Kasumi-1 (cell line): ENCODE data around the gene RIMS3.

Experiments used
- DNase-seq, 2 experiments: peaks; one replicate each; lab custom pipeline; 2025; lab: John Stamatoyannopoulos, UW

The RIMS3 gene

DNA sequence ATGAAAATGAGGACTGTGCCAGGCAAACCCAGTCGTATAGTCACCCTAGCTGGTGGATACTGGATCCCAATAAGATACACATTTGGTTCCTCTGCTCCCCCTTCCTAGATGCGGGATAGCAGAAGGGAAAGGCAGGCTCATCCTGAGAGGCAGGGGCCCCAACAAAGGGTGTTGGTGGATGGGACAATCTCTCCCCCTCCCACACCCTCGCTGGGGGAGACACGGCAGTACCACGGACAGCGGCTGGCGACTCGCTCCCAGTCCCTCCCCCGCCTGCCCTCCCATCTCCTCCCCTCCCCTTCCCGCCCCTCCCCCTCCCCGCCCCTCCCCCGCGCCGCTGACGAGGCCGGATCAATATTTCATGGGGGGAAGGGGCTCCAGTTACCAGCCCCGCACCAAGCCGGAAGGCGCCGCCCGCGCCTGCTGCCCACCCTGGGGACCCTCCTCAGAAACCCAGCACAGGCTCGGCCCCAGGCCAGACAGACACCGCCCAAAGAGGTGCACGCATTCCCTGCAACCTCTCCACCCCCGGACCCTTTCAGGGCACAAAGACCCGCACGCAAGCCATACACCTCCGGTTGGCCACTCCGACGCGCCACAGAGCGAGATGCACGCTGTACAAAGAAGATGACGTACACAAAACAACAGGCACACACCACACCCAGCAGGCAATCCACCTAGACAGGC lies 11.5 kb downstream of the RIMS3 start:
- no peak for DNase-seq

DNA sequence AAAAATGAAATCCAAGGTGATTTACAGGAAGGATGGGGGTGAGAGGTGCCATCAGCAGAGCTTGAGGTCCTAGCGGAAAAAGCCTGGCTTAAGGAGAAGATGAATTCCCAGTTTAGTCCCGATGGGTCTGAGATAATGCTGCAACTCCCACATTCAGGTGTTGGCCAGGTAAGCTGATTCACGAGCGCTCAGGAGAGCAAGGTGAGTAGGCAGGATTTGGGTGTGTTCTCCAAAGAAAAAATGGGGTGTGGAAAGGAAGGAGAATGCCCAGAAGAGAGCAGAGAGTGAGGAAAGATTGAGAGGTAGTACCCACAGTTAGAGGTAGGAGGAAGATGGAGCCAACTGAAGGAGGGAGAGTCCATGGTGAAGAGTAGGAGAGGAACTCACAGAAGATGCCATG lies 12.5 kb downstream of the RIMS3 start:
- DNase-seq = no peak

DNA sequence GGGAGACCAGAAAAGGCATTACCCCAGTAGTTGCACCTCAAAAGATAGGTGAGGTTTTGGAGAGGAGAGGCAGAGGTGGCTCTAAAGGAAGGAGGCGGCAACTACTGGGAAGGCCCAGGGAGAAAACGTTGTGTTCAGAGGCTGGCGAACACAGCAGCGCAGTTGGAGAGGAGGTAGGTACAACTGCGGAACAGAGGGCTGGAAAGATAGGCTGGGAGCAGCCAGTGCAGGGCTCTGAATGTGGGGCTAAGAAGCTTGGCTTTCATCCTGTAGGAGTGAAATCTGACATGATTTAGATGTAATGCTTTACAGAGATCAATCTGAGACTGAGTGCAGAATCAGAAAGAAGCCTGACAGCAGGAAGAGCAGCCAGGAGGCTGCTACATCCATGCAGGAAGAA lies 13.0 kb downstream of the RIMS3 start:
- no peak for DNase-seq

DNA sequence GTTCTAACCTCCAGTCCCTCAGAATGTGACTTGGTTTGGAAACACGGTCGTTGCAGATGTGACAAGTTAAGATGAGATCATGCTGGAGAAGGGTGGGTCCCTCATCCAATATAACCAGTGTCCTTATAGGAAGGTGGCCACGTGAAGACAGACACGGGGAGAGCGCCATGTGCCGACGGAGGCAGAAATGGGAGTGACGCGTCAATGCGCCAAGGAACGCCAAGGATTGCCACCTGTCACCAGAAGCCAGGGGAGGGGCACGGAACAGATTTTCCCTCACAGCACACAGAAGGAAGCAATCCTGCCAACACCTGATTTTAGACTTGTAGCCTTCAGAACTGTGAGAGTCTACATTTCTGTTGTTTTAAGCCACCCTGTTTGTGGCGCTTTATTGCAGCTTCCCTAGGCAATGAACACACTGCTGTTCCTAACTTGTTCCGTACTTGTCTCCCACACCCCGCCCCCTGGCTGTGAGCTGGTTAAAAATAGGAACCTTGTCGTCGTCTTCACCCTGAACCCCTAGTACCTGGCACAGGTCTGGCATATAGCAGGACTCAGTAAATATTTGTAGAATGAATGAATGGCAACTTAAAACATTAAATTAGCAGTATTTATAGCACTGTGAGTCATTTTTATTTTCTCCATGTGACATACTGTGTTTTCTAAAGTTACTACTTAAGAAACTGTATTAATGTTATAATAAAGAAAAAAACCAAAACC lies 14.2 kb downstream of the RIMS3 start:
- DNase-seq = peak in 1 of 2 experiments; percentile 12

DNA sequence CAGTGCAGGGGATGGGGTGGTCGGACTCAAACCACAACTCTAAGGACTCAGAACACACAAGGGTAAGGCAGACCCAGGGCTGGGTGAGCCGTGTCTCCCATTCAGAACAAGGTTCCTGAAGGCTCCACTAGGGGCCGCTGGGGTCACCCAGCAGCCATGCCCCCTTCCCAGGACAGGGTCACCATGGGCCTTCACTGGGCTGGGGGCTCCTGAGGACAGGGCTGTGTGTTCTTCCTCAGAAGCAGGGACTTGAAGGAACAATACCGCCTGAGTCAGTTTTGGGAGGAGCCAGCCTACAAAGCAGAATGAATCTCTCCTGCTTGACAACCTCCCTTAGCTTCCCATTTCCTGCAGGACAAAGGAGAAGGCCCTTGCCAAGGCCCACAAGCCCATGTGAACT lies 15.4 kb downstream of the RIMS3 start:
- DNase-seq = no peak

DNA sequence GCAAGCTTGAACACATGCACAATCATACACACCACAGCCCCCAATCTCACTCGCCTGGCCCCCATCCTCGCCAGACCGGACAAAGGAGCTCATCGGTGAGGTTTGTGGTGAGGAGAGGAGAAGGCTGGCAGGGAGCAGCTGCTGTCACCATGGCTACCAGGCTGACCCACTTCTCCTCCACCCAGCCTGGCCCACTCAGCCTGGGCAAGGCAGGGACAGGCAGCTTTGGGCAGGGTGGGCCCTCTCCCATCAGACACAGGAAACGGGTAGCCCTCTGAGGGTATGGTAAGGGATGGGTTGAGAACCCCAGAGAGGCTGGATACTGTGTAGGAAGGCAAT lies 15.9 kb downstream of the RIMS3 start:
- DNase-seq = no peak

DNA sequence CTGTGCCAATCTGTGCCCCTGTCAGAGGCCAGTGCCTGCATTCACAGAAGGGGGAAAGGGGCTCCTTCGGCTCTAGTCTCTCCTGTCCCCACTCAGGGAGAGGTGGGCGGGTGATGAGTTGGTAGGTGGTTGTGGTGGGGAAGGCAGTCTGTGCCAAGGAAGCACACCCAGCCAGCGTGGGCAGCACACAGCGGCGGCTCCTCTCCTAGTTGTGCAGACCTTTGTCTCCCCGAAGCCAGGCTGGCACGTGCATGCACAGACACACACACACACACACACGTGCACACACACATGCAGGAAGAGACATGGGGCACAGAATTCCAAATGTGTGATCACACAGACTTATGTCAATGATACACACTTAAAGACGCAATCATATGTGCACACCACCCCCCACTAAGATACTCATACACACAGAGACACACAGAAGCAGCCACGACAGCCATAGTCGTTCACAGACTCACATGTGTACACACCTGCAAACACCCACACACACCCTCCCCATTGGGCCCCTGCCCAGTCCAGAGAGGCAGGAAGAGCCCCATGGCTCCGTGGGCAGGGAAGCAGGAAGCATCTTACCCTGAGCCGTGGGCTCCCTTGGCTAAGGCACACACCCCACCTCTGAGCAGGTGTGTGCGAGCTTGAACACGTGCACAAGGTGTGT lies 16.4 kb downstream of the RIMS3 start:
- DNase-seq = no peak

DNA sequence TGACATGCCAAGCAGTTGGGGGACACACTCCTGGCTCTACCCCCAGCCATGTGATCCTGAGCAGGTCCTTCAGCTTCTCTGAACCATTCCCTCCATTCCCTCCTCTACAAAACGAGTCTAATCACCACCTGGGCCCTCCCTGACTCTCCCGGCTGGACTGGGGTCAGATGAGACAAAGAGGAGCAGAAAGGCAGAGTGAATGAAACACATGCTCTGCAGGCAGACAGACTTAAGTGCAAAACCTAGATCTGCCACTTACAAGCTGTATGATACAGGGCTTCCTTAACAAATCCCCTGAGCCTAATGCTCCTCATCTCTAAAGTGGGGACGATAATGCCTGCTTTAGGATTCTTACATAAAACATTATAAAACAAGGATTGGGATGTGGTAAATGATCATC lies 17.3 kb downstream of the RIMS3 start:
- DNase-seq = no peak

DNA sequence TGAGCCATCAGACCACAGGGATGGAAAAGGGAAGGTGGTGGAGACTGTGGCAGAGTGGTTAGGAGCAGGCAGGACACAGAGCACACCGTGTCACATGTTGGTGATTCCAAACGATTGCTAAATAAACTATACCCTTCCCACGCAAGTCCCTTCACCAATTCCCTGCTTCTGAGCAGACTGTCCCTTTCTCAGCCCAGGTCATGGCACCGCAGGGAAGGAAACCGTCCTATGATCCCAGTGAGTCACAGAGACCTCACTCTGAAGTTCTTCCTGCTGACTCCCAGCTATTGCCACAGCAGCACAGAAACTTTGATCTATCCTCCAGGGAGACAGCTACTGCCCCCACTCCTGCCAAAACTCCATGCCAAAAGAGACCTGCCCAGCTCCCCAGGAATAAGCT lies 19.2 kb downstream of the RIMS3 start:
- DNase-seq = no peak

DNA sequence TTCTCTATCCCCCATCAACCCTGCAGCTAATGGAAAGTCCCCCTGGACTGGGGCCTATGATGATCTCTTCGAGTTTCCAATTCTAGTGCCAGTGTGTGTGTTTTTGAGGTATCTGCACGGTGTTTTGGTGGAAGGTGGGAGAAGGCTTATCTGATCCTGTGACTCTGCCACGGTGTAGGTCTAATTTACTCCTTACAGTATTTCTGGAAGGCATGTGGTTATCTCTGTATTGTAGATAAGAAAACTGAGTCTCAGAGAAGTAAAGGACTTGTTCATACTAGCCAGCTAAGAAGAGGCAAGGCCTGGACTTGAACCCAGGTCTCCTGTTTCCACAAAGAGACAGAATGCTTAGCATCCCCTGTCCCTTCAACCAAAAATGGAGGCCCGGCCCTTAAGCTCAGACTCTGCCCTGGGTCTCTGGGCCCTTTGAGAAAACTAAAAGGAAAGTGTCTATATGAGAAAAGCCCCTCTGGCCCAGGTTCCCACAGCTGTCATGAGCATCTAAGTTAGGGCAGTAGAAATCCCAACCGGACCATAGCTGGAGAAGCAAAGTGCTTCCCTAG lies 20.3 kb downstream of the RIMS3 start:
- no peak for DNase-seq

DNA sequence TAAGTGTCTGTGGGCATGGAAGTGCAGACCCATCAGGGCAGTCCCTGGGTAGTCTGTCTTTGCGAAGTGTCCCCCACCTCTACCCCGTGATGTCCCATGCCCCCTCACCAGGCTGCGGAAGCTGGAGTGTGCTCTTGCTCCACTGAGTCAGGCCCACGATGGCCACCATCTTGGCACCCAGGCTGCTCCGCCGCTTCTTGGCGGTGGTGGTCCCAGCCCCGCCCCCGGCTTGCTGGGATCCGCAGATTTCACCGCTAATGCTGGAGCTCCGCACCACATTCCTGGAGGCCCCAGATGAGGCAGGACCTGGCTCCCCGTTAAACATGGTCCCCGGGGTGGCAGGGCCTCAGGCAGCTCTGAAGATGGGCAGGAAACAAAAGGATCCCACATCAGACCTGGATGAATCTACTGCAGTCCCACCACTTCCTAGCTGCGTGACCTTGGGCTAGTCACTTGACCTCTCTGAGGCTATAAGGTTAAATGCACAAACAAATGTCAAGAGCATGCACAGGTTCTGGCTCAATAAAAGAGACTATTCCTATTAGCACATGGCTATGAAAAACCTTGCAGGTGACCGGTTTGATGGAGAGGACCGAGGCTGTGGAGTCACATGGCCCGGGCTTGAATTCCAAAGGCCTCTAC lies 23.8 kb downstream of the RIMS3 start:
- DNase-seq = no peak

DNA sequence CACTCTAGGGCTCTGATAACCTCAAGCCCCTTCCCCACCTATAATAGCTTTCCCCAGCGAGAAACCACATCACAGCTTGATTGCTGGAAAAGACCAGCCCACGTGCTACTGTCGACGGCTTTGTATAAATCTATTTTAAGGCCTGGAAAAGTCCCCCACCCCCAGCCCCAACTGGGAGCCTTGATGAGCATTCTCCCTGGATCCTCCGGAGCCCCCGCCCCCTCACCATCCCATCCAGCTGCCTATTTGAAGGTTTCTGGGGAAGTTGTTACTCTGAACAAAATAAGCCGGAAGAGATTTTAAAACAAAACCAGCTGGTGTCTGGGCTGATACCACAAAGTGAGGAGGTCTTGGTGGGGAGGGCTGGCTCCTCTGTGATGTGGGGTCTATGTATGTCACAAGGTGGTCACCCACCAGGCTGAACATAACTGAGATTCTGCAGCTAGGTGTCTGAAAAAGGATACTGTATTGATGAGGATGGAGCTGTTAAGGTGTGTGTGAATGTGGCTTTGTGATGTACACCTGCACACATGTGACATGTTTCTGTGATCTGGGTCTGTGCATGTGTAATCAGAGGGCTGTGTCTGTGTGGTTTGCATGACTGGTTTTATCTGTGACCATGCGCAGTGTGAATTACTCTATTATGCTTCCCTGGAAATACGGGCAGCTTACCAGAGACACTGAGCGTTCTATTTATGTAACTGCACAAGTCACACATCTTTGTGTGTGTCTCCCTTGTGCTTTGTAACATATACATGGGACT lies 25.0 kb downstream of the RIMS3 start:
- no peak for DNase-seq

DNA sequence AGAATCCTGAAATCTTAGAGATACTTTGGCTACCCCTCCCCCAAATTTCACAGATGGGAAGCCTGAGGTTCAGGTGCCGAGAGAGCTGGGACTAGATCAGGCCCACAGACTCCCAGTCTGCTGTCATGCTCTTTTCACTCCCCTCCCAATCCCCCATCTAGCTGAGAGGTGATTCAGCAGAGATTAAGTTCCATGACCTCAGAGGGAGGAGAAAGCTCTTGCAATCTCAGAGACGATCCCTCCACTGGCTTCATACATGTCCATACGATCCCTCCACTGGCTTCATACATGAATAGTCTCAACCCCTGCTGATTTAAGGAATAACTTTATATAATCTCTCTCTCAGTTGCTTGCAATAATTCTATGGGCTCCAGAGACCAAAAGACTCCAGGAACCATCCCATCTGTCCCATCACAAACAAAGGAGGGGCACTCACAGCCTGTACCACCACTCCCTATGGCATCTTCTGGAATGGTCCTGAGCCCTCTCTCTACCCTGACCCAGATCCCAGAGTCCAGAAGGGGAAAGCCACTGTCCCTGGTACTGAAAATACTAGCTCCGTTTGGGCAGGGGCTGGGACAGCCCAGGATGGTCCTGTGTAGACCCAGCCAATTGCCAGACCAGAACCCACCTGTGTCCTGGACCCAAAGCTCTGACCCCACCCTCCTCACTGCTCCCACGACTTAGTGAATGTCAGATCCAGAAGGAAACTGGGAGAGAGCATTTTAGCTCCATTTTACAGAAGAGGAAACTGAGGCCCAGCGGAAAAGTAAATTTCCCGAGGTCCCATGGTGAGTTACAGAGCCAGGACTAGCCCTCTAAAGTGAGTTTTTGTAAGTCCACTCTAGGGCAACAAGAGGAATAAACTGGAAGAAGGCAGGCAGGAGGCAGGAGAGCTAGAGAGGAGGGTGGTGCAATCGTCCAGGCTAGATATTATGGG lies 27.1 kb downstream of the RIMS3 start:
- DNase-seq = no peak

DNA sequence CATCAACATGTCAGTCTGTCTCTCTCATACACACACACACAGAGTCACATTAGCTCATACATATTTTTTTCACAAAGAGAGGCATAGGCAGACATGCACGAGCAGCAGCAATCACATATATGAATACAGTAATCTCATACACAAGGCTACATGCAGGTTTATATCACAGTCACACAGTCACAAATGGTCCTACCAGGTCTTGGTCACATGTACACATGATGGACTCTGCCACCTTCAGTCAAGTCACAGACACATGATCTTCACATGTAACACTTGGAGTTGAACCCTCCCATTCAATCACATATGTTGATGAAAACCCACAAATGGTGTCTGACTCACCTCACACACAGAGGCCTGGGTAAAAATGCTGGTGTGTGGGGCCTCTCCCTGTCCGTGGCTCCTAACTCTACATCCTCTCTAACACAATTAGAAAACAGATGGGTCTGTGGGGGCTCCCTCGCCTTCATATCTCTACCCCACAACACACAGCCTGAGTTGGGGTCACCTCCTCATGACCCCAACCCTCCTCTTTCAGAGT lies 27.9 kb downstream of the RIMS3 start:
- DNase-seq = no peak

DNA sequence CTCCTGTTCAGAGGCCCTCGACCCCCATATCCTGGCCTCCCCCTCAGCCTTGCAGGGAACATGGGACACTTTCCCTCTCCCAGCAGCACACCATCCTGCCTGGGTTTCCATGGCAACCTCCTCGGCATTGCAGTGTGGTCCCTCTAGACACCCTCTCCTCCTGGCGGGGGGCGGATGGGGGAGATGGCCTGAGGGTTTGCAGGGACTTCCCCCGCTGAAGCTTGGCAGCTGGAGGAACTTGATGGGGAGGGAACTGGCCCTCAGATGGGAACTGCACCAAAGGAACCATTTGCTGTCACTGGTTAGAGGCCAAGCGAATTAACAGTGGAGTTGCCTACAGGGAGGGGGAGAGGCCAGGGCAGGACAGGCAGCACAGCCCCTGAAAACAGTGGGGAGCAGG lies 28.7 kb downstream of the RIMS3 start:
- DNase-seq = no peak

DNA sequence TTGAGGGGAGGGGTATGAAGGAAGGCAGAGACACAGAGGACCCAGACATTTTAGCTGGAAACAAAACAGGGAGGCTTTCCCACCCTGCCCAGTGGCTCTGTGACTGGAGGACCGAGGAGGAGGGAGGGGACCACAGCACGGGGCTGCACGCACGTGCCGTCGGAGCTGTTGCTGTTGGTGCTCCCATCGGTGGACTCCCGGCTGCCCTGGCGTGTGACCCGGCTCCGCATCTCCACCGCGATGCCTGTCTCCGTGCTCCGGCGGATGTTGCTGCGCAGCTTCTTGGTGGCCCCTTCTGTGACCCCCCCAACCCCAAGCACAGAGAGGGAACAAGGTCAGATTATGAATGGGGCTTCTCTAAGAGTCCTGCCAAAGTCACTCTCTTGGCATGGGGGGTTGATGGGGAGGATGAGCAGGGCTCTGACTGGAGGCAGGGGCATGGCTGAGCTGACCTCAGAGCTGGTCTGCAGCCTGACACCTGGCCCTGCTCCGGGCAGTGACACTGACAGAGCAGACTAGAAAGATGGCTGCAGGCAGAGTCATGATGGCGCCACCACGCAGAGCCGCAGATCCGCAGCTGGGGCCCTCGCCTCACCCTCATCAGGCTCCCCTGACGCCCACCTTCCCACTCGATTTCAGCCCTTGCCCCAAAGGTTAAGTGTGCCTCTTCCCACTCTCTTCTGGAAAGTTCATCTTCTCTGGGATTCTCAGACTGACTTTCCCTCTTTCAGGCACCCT lies 29.6 kb downstream of the RIMS3 start:
- DNase-seq = no peak

DNA sequence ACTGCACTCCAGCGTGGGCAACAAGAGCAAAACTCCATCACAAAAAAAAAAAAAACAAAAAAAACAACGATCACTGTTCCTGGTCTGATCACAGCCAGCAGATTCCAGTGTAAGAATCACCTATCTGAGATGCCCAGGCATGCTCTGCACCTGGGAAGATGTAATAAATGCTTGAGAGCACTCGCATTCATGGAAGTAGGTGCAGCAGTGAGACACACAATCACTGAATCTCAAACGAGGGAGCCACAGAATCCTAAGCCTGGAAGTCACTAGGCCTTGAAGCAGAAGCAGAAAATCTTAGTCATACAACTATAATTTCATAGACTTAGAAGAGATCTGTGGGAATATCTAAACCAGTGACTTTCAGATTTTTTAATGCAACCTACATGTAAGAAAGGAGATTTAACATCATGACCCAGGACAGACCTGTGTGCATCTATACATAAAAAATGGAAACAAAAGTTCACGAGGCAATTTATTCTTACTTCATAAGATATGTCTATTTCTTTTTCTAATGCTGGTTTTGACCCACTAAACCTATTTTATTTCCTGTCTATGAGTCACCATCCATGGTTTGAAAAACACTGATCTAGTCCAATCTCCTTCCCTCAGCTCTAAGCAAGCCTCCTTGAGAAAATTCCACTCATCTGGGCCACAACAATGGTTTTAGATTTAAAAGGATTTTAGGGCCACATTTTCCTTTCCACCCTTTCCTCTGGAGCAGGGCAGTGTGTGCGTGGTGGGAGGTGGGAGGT lies 30.4 kb downstream of the RIMS3 start:
- no peak for DNase-seq

DNA sequence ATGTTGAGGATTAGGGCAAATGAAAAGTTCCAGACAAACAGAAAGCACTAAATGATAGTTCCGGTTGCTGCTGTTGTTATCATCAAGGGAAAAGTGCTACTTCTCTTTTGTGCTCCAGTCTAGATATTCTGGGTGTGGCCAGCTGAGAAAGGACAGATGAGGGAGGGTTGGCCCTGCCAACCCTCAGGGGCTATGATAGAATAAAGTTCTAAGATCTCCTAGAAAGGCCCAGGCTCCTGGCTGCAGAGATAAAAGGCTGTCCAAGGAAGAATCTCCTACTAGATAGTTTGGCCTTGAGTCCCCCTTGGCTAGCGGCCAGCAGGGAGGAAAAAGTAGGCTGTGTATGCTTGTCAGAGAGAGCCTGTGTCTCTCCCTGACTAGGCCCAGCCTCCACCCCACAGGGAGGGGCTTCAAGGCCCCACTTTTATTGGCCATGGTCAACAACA lies 31.5 kb downstream of the RIMS3 start:
- no peak for DNase-seq

DNA sequence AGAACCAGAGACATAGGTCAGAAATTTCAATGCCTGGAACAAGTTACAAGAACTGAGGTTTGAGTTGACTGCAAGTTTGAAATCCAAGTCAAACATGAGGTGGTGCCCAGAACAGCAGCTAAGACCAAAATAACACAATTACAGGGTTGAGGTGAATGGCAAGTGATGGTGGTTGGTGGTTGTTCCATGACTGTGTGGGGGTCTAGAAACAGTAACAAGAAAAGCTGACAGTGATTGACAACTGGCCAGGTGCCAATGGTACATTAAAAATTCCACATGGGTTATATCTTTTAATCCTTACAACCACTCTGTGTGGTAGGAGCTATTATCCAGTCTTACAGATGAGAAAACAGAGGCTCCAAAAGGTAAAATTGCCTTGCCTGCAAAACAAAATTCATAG lies 32.0 kb downstream of the RIMS3 start:
- DNase-seq = no peak
